ENCODE results near the gene EVI5.
A peak's percentile ranks its signal among the peaks of the same experiment; 100 is the strongest.

The EVI5 gene

DNA sequence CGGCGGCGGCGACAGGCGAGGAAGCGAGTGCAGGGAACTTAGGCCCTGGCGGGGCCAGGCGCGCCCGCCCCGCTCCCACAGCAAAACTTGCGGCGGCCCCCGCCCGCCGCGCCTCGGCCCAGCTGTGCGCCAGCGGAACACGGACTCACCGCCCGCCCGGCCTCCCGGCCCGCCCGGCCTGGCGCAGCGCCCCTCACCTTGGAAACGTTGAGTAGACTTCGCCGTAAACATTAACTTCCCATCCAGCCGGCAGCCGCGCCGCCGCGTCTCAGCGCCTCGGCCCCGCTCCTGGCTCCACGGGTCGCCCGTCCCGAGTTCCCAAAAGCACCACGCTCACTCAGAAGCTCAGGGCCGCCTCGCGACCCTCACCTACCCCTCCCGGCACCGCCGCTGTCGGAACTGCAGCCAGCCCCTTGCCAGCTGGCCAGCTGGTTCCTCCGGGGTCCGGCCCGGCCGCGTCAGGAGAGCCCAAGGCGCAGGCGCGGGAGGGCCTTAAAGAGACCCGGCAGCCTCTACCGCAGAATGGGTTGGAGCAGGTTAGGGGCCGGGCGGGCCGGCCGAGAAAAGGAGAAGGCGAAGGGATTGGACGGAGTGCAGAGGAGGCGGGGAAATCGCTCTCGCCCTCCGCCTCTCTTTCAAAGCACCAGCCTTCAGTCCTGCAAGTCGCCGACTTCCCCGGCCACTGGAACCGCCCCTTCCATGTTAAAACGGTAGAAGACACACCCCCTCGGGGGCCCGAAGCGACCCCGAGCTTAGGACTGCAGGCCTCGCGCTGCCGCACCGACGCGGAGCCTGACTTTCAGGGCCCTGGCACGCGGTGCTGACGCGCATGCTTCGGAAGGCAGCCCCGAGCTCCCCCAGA, at the start of gene EVI5:
Gene EVI5 (minus strand): TSS at position 470 of the 862 bp plus-strand sequence. CDS start 48,562 bp downstream, outside the sequence.
- peaks cover 23% of the 10 kb centered on the region for H3K4me1 Mint-ChIP-seq
- TF ChIP-seq, protein P1, sequence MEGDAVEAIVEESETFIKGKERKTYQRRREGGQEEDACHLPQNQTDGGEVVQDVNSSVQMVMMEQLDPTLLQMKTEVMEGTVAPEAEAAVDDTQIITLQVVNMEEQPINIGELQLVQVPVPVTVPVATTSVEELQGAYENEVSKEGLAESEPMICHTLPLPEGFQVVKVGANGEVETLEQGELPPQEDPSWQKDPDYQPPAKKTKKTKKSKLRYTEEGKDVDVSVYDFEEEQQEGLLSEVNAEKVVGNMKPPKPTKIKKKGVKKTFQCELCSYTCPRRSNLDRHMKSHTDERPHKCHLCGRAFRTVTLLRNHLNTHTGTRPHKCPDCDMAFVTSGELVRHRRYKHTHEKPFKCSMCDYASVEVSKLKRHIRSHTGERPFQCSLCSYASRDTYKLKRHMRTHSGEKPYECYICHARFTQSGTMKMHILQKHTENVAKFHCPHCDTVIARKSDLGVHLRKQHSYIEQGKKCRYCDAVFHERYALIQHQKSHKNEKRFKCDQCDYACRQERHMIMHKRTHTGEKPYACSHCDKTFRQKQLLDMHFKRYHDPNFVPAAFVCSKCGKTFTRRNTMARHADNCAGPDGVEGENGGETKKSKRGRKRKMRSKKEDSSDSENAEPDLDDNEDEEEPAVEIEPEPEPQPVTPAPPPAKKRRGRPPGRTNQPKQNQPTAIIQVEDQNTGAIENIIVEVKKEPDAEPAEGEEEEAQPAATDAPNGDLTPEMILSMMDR (IDR thresholded peaks at IDR 0.05; ENCODE audit: unreplicated experiment in 3 of 3), result no peak
- peaks cover 11% of the 10 kb centered on the region for H3K36me3 Mint-ChIP-seq (ENCODE audit: low read depth)
- peak within 1 kb of the TSS; percentile 93 to 98 (median 93) for H3K4me3 Mint-ChIP-seq
- H3K27ac Mint-ChIP-seq, result peak within 1 kb of the TSS; percentile 88 to 96 (median 91)
- H3K27me3 Mint-ChIP-seq (ENCODE audit: low read depth), result peaks cover 10% of the 10 kb centered on the region
- no peaks in the 10 kb centered on the region for H3K9me3 Mint-ChIP-seq

DNA sequence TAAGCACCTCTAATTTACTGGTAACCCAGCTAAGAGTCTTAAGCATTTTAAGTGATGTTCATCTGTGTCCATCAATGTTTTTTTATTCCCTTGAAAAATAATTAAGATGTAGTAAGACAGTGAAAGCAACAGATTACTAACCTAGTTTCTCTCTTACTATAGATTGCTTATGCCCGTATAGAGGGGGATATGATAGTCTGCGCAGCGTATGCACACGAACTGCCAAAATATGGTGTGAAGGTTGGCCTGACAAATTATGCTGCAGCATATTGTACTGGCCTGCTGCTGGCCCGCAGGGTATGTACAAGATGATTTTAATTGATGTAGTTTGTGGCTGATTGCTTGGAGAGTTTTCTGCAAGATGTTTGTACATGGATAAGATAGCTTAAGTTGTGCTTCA, 49.7 kb upstream of the EVI5 start:
- Mint-ChIP-seq H3K4me3 (peak overlapping the region; percentile 97 to 98 (median 98)), H3K9me3 (no peaks in the 10 kb centered on the region), H3K27ac (peak overlapping the region in 2 of 3 experiments; percentile 32 to 45), H3K27me3 (ENCODE audit: low read depth) (no peaks in the 10 kb centered on the region), H3K36me3 (ENCODE audit: low read depth) (peaks cover 68% of the 10 kb centered on the region), H3K4me1 (peaks cover 60% of the 10 kb centered on the region)
- TF ChIP-seq, protein P1 (IDR thresholded peaks at IDR 0.05; ENCODE audit: unreplicated experiment in 3 of 3), result no peak

- Mint-ChIP-seq H3K4me3 (peak overlapping the region; percentile 97 to 98 (median 98)), H3K9me3 (no peaks in the 10 kb centered on the region), H3K36me3 (ENCODE audit: low read depth) (peaks cover 61% of the 10 kb centered on the region), H3K27ac (peak overlapping the region in 1 of 3 experiments; percentile 19), H3K27me3 (ENCODE audit: low read depth) (no peaks in the 10 kb centered on the region), H3K4me1 (peaks cover 60% of the 10 kb centered on the region)
- TF ChIP-seq, protein P1 (IDR thresholded peaks at IDR 0.05; ENCODE audit: unreplicated experiment in 3 of 3), result no peak
Measured at GRCh38 chr1:92833840-92834239, 48.9 kb upstream of the EVI5 start.

DNA sequence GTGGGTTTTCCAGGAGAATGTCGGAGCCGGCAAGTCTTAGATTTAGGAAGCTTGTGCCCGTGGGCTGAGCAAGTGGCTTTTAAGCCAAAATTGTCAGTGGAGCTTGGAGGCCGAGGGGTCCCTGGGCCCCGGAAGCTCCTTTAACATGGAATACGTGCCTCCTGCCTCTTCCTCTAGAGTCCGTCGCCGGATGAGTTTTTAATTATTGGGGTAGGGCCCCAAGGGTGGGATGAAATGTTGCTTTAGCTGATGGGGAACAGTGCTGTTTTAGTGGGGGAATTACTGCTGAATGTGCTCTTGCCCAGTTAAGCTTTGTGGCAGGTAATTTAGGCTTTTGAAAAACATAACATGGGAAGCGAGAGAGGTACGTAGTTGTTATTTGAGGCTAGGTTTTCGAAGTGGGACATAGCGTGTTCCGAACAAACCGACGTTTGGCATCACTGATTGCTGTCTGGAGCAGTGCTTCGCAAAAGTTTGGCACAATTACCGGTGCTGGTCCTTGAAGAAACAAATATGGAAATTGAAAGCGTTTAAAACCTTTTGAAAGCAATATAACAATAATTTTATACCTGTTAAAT, 47.7 kb upstream of the EVI5 start:
- peak overlapping the region; percentile 98 to 99 (median 99) for H3K27ac Mint-ChIP-seq
- H3K36me3 Mint-ChIP-seq (ENCODE audit: low read depth), result peaks cover 49% of the 10 kb centered on the region
- peaks cover 50% of the 10 kb centered on the region for H3K4me1 Mint-ChIP-seq
- H3K27me3 Mint-ChIP-seq (ENCODE audit: low read depth), result no peaks in the 10 kb centered on the region
- H3K9me3 Mint-ChIP-seq, result no peaks in the 10 kb centered on the region
- peak overlapping the region; percentile 97 to 98 (median 98) for H3K4me3 Mint-ChIP-seq
- TF ChIP-seq, protein P1 (IDR thresholded peaks at IDR 0.05; ENCODE audit: unreplicated experiment in 3 of 3), result no peak

- TF ChIP-seq, protein P1 (IDR thresholded peaks at IDR 0.05; ENCODE audit: unreplicated experiment in 3 of 3), result peak; percentile 92 to 96 (median 95)
- H3K4me3 Mint-ChIP-seq, result peak within 1 kb of the TSS; percentile 97 to 98 (median 98)
- no peaks in the 10 kb centered on the region for H3K27me3 Mint-ChIP-seq (ENCODE audit: low read depth)
- H3K9me3 Mint-ChIP-seq, result no peaks in the 10 kb centered on the region
- H3K36me3 Mint-ChIP-seq (ENCODE audit: low read depth), result peaks cover 42% of the 10 kb centered on the region
- H3K27ac Mint-ChIP-seq, result peak within 1 kb of the TSS; percentile 98 to 99 (median 99)
- peaks cover 43% of the 10 kb centered on the region for H3K4me1 Mint-ChIP-seq
Measured at GRCh38 chr1:92831762-92832536, 47.0 kb upstream of the EVI5 start, which contains the start of gene RPL5. RPL5 (plus strand) TSS chr1:92832040; CDS start chr1:92832115, 75 bp downstream.
